LNCaP clone FGC (cell line): Measurements from ENCODE around the gene FCRL6.

Experiments
- DNase-seq: peaks from one replicate; pipeline ENCODE4 v3.0.0-alpha.2; 2011; ENCODE audit warnings: low read depth
- H3K4me3 ChIP-seq: 2 replicates; pipeline ENCODE4 v1.5.1; 2011; ENCODE audit warnings: mild to moderate bottlenecking, low read depth, low read length, control low read depth
- CTCF ChIP-seq: IDR thresholded peaks from 2 replicates; pipeline ENCODE4 v1.5.1; 2012; ENCODE audit warnings: mild to moderate bottlenecking; ENCODE audit not compliant: control insufficient read depth, insufficient read depth; ENCODE audit errors: extremely low read depth

The FCRL6 gene

GRCh38 chr1:159831412-159832141 lies 29.4 kb downstream of the FCRL6 start:
- H3K4me3 ChIP-seq = no peak overlapping the region
- TF ChIP-seq CTCF = no peak
- no peak for DNase-seq

GRCh38 chr1:159832309-159832708 lies 30.1 kb downstream of the FCRL6 start:
- TF ChIP-seq CTCF = no peak
- no peak overlapping the region for H3K4me3 ChIP-seq

GRCh38 chr1:159835356-159835755 lies 33.2 kb downstream of the FCRL6 start:
- DNase-seq = no peak
- TF ChIP-seq CTCF = no peak

More at GRCh38 chr1:159832309-159832708, 30.1 kb downstream of the FCRL6 start:
- no peak for DNase-seq

GRCh38 chr1:159835862-159836525 lies 33.8 kb downstream of the FCRL6 start:
- DNase-seq = no peak
- no peak overlapping the region for H3K4me3 ChIP-seq
- TF ChIP-seq CTCF = no peak

More at GRCh38 chr1:159835356-159835755, 33.2 kb downstream of the FCRL6 start:
- no peak overlapping the region for H3K4me3 ChIP-seq

GRCh38 chr1:159838715-159839114 lies 36.6 kb downstream of the FCRL6 start:
- H3K4me3 ChIP-seq = no peak overlapping the region
- no peak for TF ChIP-seq CTCF
- DNase-seq = no peak

GRCh38 chr1:159839116-159839849 lies 37.1 kb downstream of the FCRL6 start:
- no peak for DNase-seq
- H3K4me3 ChIP-seq = no peak overlapping the region
- TF ChIP-seq CTCF = no peak
